SU-DHL-6 (cell line): Measurements from ENCODE around the gene EPHB2.

ENCODE experiments used
- H2AFZ ChIP-seq: fragments of 200-600 bp; sonication (generic); 2 replicates; pipeline ENCODE4 v1.6.1; 2014; ENCODE audit warnings: low read depth, mild to moderate bottlenecking, moderate library complexity, mixed read lengths, antibody characterized with exemption, low read length; ENCODE audit not compliant: severe bottlenecking
- H3F3A ChIP-seq: fragments of 200-600 bp; shearing (Covaris generic); 2 replicates; pipeline ENCODE4 v1.6.0; 2016; ENCODE audit warnings: antibody characterized with exemption, mild to moderate bottlenecking; ENCODE audit not compliant: insufficient read depth
- H3K27ac ChIP-seq: fragments of 200-600 bp; sonication (generic); 2 replicates; pipeline ENCODE4 v1.5.1; 2016; ENCODE audit warnings: low read depth, mild to moderate bottlenecking, low read length, moderate library complexity, mixed read lengths
- H3K27me3 ChIP-seq: fragments of 200-600 bp; sonication (generic), shearing (Covaris generic); 2 replicates; pipeline ENCODE4 v1.6.0; 2014; ENCODE audit warnings: mild to moderate bottlenecking, low read length
- H3K36me3 ChIP-seq: fragments of 200-600 bp; sonication (generic); 2 replicates; pipeline ENCODE4 v1.6.1; 2014; ENCODE audit warnings: mild to moderate bottlenecking, low read length, mixed read lengths
- H3K4me2 ChIP-seq: fragments of 300-600, 200-600 bp; shearing (Covaris generic), sonication (generic); 2 replicates; pipeline ENCODE4 v1.6.0; 2014; ENCODE audit warnings: low read length, low read depth, mild to moderate bottlenecking; ENCODE audit not compliant: poor library complexity, severe bottlenecking
- H3K4me3 ChIP-seq: fragments of 200-600 bp; sonication (generic); 2 replicates; pipeline ENCODE4 v1.5.1; 2014; ENCODE audit warnings: antibody characterized with exemption, low read length, mild to moderate bottlenecking, mixed read lengths; ENCODE audit not compliant: insufficient read depth, poor library complexity, severe bottlenecking
- H3K79me2 ChIP-seq: fragments of 200-600 bp; sonication (generic); 2 replicates; pipeline ENCODE4 v1.6.1; 2014; ENCODE audit warnings: mild to moderate bottlenecking, low read length, moderate library complexity; ENCODE audit not compliant: insufficient read depth
- H3K9ac ChIP-seq: fragments of 200-600 bp; sonication (generic); 2 replicates; pipeline ENCODE4 v1.7.0; 2014; ENCODE audit warnings: mild to moderate bottlenecking, low read length
- H3K9me2 ChIP-seq: fragments of 200-600 bp; sonication (generic); replicated peaks from 2 replicates; pipeline ENCODE4 v1.6.1; 2014; ENCODE audit warnings: low read length; ENCODE audit not compliant: insufficient read depth
- H3K9me3 ChIP-seq: fragments of 200-600 bp; sonication (generic); 2 replicates; pipeline ENCODE4 v1.6.1; 2014; ENCODE audit warnings: low read length, mixed read lengths; ENCODE audit not compliant: insufficient read depth
- H4K20me1 ChIP-seq: fragments of 200-600 bp; sonication (generic); 2 replicates; pipeline ENCODE4 v1.6.1; 2014; ENCODE audit warnings: low read depth, mild to moderate bottlenecking, antibody characterized with exemption, low read length, moderate library complexity, mixed read lengths
- CTCF ChIP-seq: fragments of 200-600 bp; sonication (generic); IDR thresholded peaks from one replicate; pipeline ENCODE4 v1.5.1; 2017; ENCODE audit warnings: antibody characterized with exemption, mild to moderate bottlenecking, low read length, moderate library complexity; ENCODE audit not compliant: insufficient read depth, poor library complexity, severe bottlenecking
- EZH2phosphoT487 ChIP-seq: fragments of 200-600 bp; sonication (generic), shearing (Covaris generic); conservative IDR thresholded peaks from 2 replicates; pipeline ENCODE4 v1.6.1; 2018; ENCODE audit warnings: mild to moderate bottlenecking, antibody characterized with exemption, low read length, moderate library complexity, mixed read lengths

EPHB2 gene

GRCh38 chr1:22872981-22873664 lies 162.5 kb downstream of the EPHB2 start:
- Histone ChIP-seq H3K27ac (no peak overlapping the region), H3F3A (no peaks in the 10 kb centered on the region), H3K4me3 (no peak overlapping the region), H3K9me2 (no peaks in the 10 kb centered on the region), H3K9me3 (no peaks in the 10 kb centered on the region), H3K79me2 (no peaks in the 10 kb centered on the region), H3K27me3 (no peaks in the 10 kb centered on the region), H3K4me2 (no peak overlapping the region), H4K20me1 (no peaks in the 10 kb centered on the region), H2AFZ (no peak overlapping the region), H3K36me3 (no peaks in the 10 kb centered on the region), H3K9ac (no peak overlapping the region)
- TF ChIP-seq CTCF (no peak), EZH2phosphoT487 (no peak)

GRCh38 chr1:22874785-22875184 lies 164.1 kb downstream of the EPHB2 start:
- Histone ChIP-seq H3K9ac (no peak overlapping the region), H3F3A (no peaks in the 10 kb centered on the region), H4K20me1 (no peaks in the 10 kb centered on the region), H3K27me3 (no peaks in the 10 kb centered on the region), H3K9me3 (no peaks in the 10 kb centered on the region), H3K4me2 (no peak overlapping the region), H3K79me2 (no peaks in the 10 kb centered on the region), H3K9me2 (no peaks in the 10 kb centered on the region), H3K36me3 (no peaks in the 10 kb centered on the region), H2AFZ (no peak overlapping the region), H3K27ac (no peak overlapping the region), H3K4me3 (no peak overlapping the region)
- no peak for TF ChIP-seq CTCF
- no peak for TF ChIP-seq EZH2phosphoT487

- Histone ChIP-seq H3K79me2 (no peaks in the 10 kb centered on the region), H3K27ac (no peak overlapping the region), H2AFZ (no peak overlapping the region), H3K9ac (no peak overlapping the region), H3K9me2 (no peaks in the 10 kb centered on the region), H3K4me2 (no peak overlapping the region), H3K36me3 (no peaks in the 10 kb centered on the region), H3K9me3 (no peaks in the 10 kb centered on the region), H3F3A (no peaks in the 10 kb centered on the region), H3K27me3 (no peaks in the 10 kb centered on the region), H3K4me3 (no peak overlapping the region), H4K20me1 (no peaks in the 10 kb centered on the region)
- TF ChIP-seq EZH2phosphoT487 (no peak), CTCF (no peak)
Measured at GRCh38 chr1:22875241-22875640, 164.6 kb downstream of the EPHB2 start.
